Mammary epithelial cell (primary cell): Measurements from ENCODE around the gene CMKLR1.

Source experiments
- CTCF ChIP-seq, 2 donors: IDR thresholded peaks in 1 of 2; conservative IDR thresholded peaks in 1 of 2; 2 replicates each; pipeline ENCODE4 v1.5.1; 2011 to 2012; ENCODE audit warnings: inconsistent platforms in 2 of 2, low read length in 2 of 2, mild to moderate bottlenecking in 2 of 2, control low read depth in 1 of 2, low read depth in 1 of 2; ENCODE audit not compliant: insufficient read depth in 1 of 2; ENCODE audit errors: extremely low read depth in 1 of 2
- EZH2 ChIP-seq: IDR thresholded peaks from 2 replicates; pipeline ENCODE4 v1.6.1; 2012; ENCODE audit warnings: low read length, inconsistent platforms, borderline replicate concordance

GRCh38 chr12:108240027-108240785, 98.9 kb downstream of the CMKLR1 start:
- TF ChIP-seq CTCF (conservative IDR thresholded peaks at IDR 0.05 in 1 of 2, IDR thresholded peaks at IDR 0.05 in 1 of 2; ENCODE audit: extremely low read depth in 1 of 2, insufficient read depth in 1 of 2, low read depth in 1 of 2, low read length in 2 of 2) (no peak), EZH2 (no peak)
